Breast epithelium (tissue), 3 donors: Measurements from ENCODE around the gene SLAIN2.

Experiments used
- POLR2A ChIP-seq: fragments of 450-650 bp; IDR thresholded peaks from one replicate; pipeline ENCODE4 v1.6.1; 2016; ENCODE audit warnings: antibody characterized with exemption, mild to moderate bottlenecking, moderate library complexity
- POLR2AphosphoS5 ChIP-seq, 3 donors: sonication (generic); formaldehyde crosslinking; IDR thresholded peaks; one replicate each; pipeline ENCODE4 v1.6.1; 2017; ENCODE audit warnings: antibody characterized with exemption in 3 of 3
- TF ChIP-seq, protein P1 (sequence below), 3 donors: fragments of 450-650 bp; IDR thresholded peaks; one replicate each; pipeline ENCODE4 v1.5.1; 2016 to 2017; ENCODE audit warnings: antibody characterized with exemption in 3 of 3, mild to moderate bottlenecking in 3 of 3, moderate library complexity in 3 of 3

DNA sequence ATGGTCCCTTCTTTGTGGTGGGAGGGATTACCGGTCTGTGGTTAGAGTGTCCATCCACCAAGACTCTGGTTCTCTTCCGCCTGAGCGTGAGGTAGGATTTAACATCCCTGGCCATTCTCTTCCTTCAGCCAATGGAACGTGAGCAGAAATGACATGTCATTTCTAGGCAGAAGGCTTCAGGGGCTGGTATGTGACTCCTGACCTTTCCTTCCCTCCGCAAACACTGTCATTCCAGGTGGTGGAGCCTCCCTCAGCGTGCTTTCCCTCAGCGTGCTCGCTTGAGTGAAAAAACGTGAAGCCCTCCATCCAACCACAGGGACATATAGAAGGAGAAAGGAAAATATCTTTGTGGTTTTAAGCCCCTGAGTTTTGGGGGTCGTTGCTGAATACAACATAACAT is 107.8 kb downstream of the SLAIN2 start:
- no peak for TF ChIP-seq POLR2A
- TF ChIP-seq, protein P1, sequence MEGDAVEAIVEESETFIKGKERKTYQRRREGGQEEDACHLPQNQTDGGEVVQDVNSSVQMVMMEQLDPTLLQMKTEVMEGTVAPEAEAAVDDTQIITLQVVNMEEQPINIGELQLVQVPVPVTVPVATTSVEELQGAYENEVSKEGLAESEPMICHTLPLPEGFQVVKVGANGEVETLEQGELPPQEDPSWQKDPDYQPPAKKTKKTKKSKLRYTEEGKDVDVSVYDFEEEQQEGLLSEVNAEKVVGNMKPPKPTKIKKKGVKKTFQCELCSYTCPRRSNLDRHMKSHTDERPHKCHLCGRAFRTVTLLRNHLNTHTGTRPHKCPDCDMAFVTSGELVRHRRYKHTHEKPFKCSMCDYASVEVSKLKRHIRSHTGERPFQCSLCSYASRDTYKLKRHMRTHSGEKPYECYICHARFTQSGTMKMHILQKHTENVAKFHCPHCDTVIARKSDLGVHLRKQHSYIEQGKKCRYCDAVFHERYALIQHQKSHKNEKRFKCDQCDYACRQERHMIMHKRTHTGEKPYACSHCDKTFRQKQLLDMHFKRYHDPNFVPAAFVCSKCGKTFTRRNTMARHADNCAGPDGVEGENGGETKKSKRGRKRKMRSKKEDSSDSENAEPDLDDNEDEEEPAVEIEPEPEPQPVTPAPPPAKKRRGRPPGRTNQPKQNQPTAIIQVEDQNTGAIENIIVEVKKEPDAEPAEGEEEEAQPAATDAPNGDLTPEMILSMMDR (IDR thresholded peaks at IDR 0.05) = no peak
- no peak for TF ChIP-seq POLR2AphosphoS5 (IDR thresholded peaks at IDR 0.05)
